NAMALWA (cell line): ENCODE results near the gene CDC37L1.
A peak's percentile ranks its signal among the peaks of the same experiment; 100 is the strongest.

Experiments used
- DNase-seq: peaks from one replicate; pipeline ENCODE4 v3.0.0-alpha.2; 2015; ENCODE audit warnings: low spot score

CDC37L1 gene

GRCh38 chr9:4714266-4715016 is 35.1 kb downstream of the CDC37L1 start:
- DNase-seq, result no peak

- DNase-seq, result no peak
Observed at GRCh38 chr9:4716163-4716562, 36.8 kb downstream of the CDC37L1 start.

GRCh38 chr9:4717815-4718214 is 38.4 kb downstream of the CDC37L1 start:
- no peak for DNase-seq

GRCh38 chr9:4718911-4719310 is 39.5 kb downstream of the CDC37L1 start:
- no peak for DNase-seq

GRCh38 chr9:4721736-4722135 is 42.4 kb downstream of the CDC37L1 start:
- no peak for DNase-seq

GRCh38 chr9:4725706-4726442 is 46.5 kb downstream of the CDC37L1 start:
- no peak for DNase-seq

- DNase-seq, result no peak
Observed at GRCh38 chr9:4727593-4727992, 48.2 kb downstream of the CDC37L1 start.

GRCh38 chr9:4732890-4733289 is 53.5 kb downstream of the CDC37L1 start:
- DNase-seq, result no peak

- no peak for DNase-seq
Observed at GRCh38 chr9:4734150-4734549, 54.8 kb downstream of the CDC37L1 start.

- no peak for DNase-seq
Observed at GRCh38 chr9:4738866-4739586, 59.7 kb downstream of the CDC37L1 start.

GRCh38 chr9:4739587-4740387 is 60.4 kb downstream of the CDC37L1 start:
- DNase-seq, result no peak

GRCh38 chr9:4740388-4740637 is 60.9 kb downstream of the CDC37L1 start:
- DNase-seq, result no peak

GRCh38 chr9:4740638-4741364 is 61.4 kb downstream of the CDC37L1 start, which contains the start of gene AK3:
Gene AK3 (minus strand): TSS chr9:4741202. CDS start chr9:4741087, 115 bp downstream.
- DNase-seq, result peak; percentile 90

- DNase-seq, result no peak
Observed at GRCh38 chr9:4741365-4742089, 62.2 kb downstream of the CDC37L1 start.

- DNase-seq, result no peak
Observed at GRCh38 chr9:4742246-4742645, 62.9 kb downstream of the CDC37L1 start.

GRCh38 chr9:4743131-4743875 is 63.9 kb downstream of the CDC37L1 start:
- no peak for DNase-seq

- no peak for DNase-seq
Observed at GRCh38 chr9:4746278-4747030, 67.1 kb downstream of the CDC37L1 start.

- DNase-seq, result no peak
Observed at GRCh38 chr9:4748612-4749011, 69.2 kb downstream of the CDC37L1 start.

- DNase-seq, result peak; percentile 73
Observed at GRCh38 chr9:4750023-4750673, 70.8 kb downstream of the CDC37L1 start.
